Activated B cell treated with CpG ODN at 0.5 μM for 24 hours (primary cell): ENCODE results near the gene CMIP. TPM values are rescaled to one million over a fixed set of nuclear protein-coding genes. Genes with fewer than 3 reads are reported as not detected.

Source experiments
- ATAC-seq: fragments of 200-7000 bp; cut with Tn5 transposase; one replicate; pipeline ENCODE4 v1.10.0; 2021; ENCODE audit warnings: low read depth, mild to moderate bottlenecking, moderate library complexity
- CTCF ChIA-PET: fragments of 350-600 bp; sonication (Branson Sonifier 250); formaldehyde crosslinking; loops from one replicate; lab custom pipeline; 2021; ENCODE audit warnings: antibody characterized with exemption; lab: Charles Lee
- POLR2A ChIA-PET: fragments of 350-600 bp; sonication (Branson Sonifier 250); formaldehyde crosslinking; loops from one replicate; lab custom pipeline; 2021; ENCODE audit warnings: antibody characterized with exemption; lab: Charles Lee
- DNase-seq: peaks from one replicate; pipeline ENCODE4 v3.0.0; 2022
- H3K27ac Mint-ChIP-seq: one replicate; pipeline ENCODE4 v1.8.0; 2020; ENCODE audit warnings: mixed read lengths
- H3K27me3 Mint-ChIP-seq: one replicate; pipeline ENCODE4 v1.8.0; 2021; ENCODE audit warnings: mixed read lengths
- H3K36me3 Mint-ChIP-seq: one replicate; pipeline ENCODE4 v1.8.0; 2021; ENCODE audit warnings: low read depth, mixed read lengths
- H3K4me1 Mint-ChIP-seq: one replicate; pipeline ENCODE4 v1.8.0; 2021; ENCODE audit warnings: mixed read lengths
- H3K4me3 Mint-ChIP-seq: one replicate; pipeline ENCODE4 v1.8.0; 2020; ENCODE audit warnings: mild to moderate bottlenecking, mixed read lengths
- H3K9me3 Mint-ChIP-seq: one replicate; pipeline ENCODE4 v1.8.0; 2020; ENCODE audit warnings: mixed read lengths
- CTCF ChIP-seq: fragments of 200-600 bp; IDR thresholded peaks from one replicate; pipeline ENCODE4 v1.8.0; 2022; ENCODE audit warnings: antibody characterized with exemption, mild to moderate bottlenecking
- intact Hi-C: fragments of 100-400 bp; cut with micrococcal nuclease; formaldehyde crosslinking; loops from one replicate; pipeline ENCODE4 v1.15.1; 2024
- total RNA-seq: library from RNA; stranded (reverse); gene quantifications from 2 replicates; pipeline ENCODE4 v1.2.3, GENCODE V29; 2022

CMIP gene
- total RNA-seq, 1 donor from 2014 or later: 76.3 TPM

GRCh38 chr16:81493755-81494433 is 49.3 kb downstream of the CMIP start:
- Mint-ChIP-seq H3K27me3 (no peaks in the 10 kb centered on the region), H3K4me3 (no peak overlapping the region), H3K4me1 (peaks cover 80% of the 10 kb centered on the region), H3K9me3 (no peaks in the 10 kb centered on the region), H3K36me3 (peaks cover 14% of the 10 kb centered on the region), H3K27ac (no peak overlapping the region)
- no peak for TF ChIP-seq CTCF
- DNase-seq: no peak
- no peak for ATAC-seq
- ChIA-PET CTCF (no interaction called here), POLR2A (interaction anchor here (13.5 kb wide), 1 partner anchor 13 kb away, joined by 307 read pairs; no protein-coding TSS in a partner anchor)
- intact Hi-C loops: no loop called here

- H3K4me1 Mint-ChIP-seq: peaks cover 80% of the 10 kb centered on the region
- no peaks in the 10 kb centered on the region for H3K9me3 Mint-ChIP-seq
- ChIA-PET CTCF (no interaction called here), POLR2A (interaction anchor here (0.8 to 13.5 kb wide), 3 partner anchors 13 to 246 kb away, joined by 3 to 307 read pairs (median 6); no protein-coding TSS in a partner anchor)
- H3K27me3 Mint-ChIP-seq: no peaks in the 10 kb centered on the region
- H3K4me3 Mint-ChIP-seq: no peak overlapping the region
- no peak for TF ChIP-seq CTCF
- peaks cover 13% of the 10 kb centered on the region for H3K36me3 Mint-ChIP-seq
- DNase-seq (no peak), ATAC-seq (no peak)
- intact Hi-C loops: no loop called here
- no peak overlapping the region for H3K27ac Mint-ChIP-seq
Measured at GRCh38 chr16:81494434-81494806, 49.8 kb downstream of the CMIP start.

GRCh38 chr16:81494888-81495287 is 50.3 kb downstream of the CMIP start:
- Mint-ChIP-seq H3K27me3 (no peaks in the 10 kb centered on the region), H3K36me3 (peaks cover 13% of the 10 kb centered on the region), H3K4me3 (no peak overlapping the region), H3K4me1 (peaks cover 80% of the 10 kb centered on the region), H3K9me3 (no peaks in the 10 kb centered on the region), H3K27ac (no peak overlapping the region)
- intact Hi-C loops: no loop called here
- DNase-seq (no peak), ATAC-seq (no peak)
- no peak for TF ChIP-seq CTCF
- ChIA-PET CTCF (no interaction called here), POLR2A (interaction anchor here (0.8 to 13.5 kb wide), 4 partner anchors 14 to 246 kb away, joined by 3 to 307 read pairs (median 5); no protein-coding TSS in a partner anchor)

- Mint-ChIP-seq H3K4me3 (no peak overlapping the region), H3K27ac (no peak overlapping the region), H3K27me3 (no peaks in the 10 kb centered on the region), H3K4me1 (peaks cover 79% of the 10 kb centered on the region), H3K9me3 (no peaks in the 10 kb centered on the region), H3K36me3 (peaks cover 13% of the 10 kb centered on the region)
- intact Hi-C loops: no loop called here
- TF ChIP-seq CTCF: no peak
- ATAC-seq (no peak), DNase-seq (no peak)
- POLR2A ChIA-PET: interaction anchor here (0.8 to 13.5 kb wide), 4 partner anchors 14 to 245 kb away, joined by 3 to 307 read pairs (median 5); no protein-coding TSS in a partner anchor
- CTCF ChIA-PET: no interaction called here
Measured at GRCh38 chr16:81495321-81496234, 51.0 kb downstream of the CMIP start.

GRCh38 chr16:81496321-81496720 is 51.7 kb downstream of the CMIP start:
- POLR2A ChIA-PET: interaction anchor here (13.5 kb wide), 1 partner anchor 15 kb away, joined by 307 read pairs; no protein-coding TSS in a partner anchor
- Mint-ChIP-seq H3K4me3 (no peak overlapping the region), H3K9me3 (no peaks in the 10 kb centered on the region), H3K4me1 (peaks cover 79% of the 10 kb centered on the region), H3K27me3 (no peaks in the 10 kb centered on the region), H3K36me3 (peaks cover 11% of the 10 kb centered on the region), H3K27ac (peak overlapping the region; percentile 39)
- intact Hi-C loops: no loop called here
- CTCF ChIA-PET: interaction anchor here (1.7 kb wide), 1 partner anchor 11 kb away, joined by 5 read pairs; no protein-coding TSS in a partner anchor
- ATAC-seq (no peak), DNase-seq (no peak)
- no peak for TF ChIP-seq CTCF
